Muscle of leg (tissue), 11 donors: ENCODE data around the gene RPL21. TPM values are rescaled to one million over a fixed set of nuclear protein-coding genes. Genes with fewer than 3 reads are reported as not detected.
"Not testable (repeated sequence)": the region's sequence is repeated elsewhere in the genome, so short reads cannot be mapped to it uniquely, and the experiment has no call there.

Experiments
- DNase-seq: peaks from one replicate; pipeline ENCODE4 v3.0.0; 2013
- H3K27ac ChIP-seq: one replicate; pipeline ENCODE4 v1.5.1; 2013; ENCODE audit warnings: mild to moderate bottlenecking, low read length, control low read depth
- H3K27me3 ChIP-seq: one replicate; pipeline ENCODE4 v1.6.1; 2013; ENCODE audit warnings: low read length; ENCODE audit not compliant: control insufficient read depth, insufficient read depth
- H3K36me3 ChIP-seq: one replicate; pipeline ENCODE4 v1.6.1; 2013; ENCODE audit warnings: low read length; ENCODE audit not compliant: control insufficient read depth, insufficient read depth
- H3K4me1 ChIP-seq: one replicate; pipeline ENCODE4 v1.6.1; 2013; ENCODE audit warnings: low read length; ENCODE audit not compliant: control insufficient read depth, insufficient read depth
- H3K4me3 ChIP-seq: one replicate; pipeline ENCODE4 v1.5.1; 2013; ENCODE audit warnings: low read length, control low read depth
- H3K9me3 ChIP-seq: replicated peaks from 2 replicates; pipeline ENCODE4 v1.6.1; 2013; ENCODE audit warnings: low read depth, low read length; ENCODE audit not compliant: control insufficient read depth
- WGBS: methylation state at CpG from one replicate; pipeline ENCODE4 v1.1.5; 2013; ENCODE audit warnings: missing lambda C conversion rate; ENCODE audit not compliant: insufficient coverage; 5-methylcytosine and 5-hydroxymethylcytosine counted together
- polyA plus RNA-seq, 8 donors: library from polyadenylated mRNA; unstranded; fragments of 120-200 nt; gene quantifications; one replicate each; pipeline versions ENCODE4 v1.2.1 to v1.2.3, GENCODE V29; 2013; ENCODE audit warnings: inconsistent platforms in 1 of 8, low replicate concordance in 1 of 8; ENCODE audit not compliant: insufficient read length in 8 of 8, insufficient read depth in 1 of 8
- total RNA-seq: library from RNA; stranded (reverse); fragments of 120-200 nt; gene quantifications from one replicate; pipeline ENCODE4 v1.2.4, GENCODE V29; 2013

Gene RPL21
- total and polyA plus RNA-seq, 9 donors: 1,140 to 4,206 (median 1,249) TPM

DNA sequence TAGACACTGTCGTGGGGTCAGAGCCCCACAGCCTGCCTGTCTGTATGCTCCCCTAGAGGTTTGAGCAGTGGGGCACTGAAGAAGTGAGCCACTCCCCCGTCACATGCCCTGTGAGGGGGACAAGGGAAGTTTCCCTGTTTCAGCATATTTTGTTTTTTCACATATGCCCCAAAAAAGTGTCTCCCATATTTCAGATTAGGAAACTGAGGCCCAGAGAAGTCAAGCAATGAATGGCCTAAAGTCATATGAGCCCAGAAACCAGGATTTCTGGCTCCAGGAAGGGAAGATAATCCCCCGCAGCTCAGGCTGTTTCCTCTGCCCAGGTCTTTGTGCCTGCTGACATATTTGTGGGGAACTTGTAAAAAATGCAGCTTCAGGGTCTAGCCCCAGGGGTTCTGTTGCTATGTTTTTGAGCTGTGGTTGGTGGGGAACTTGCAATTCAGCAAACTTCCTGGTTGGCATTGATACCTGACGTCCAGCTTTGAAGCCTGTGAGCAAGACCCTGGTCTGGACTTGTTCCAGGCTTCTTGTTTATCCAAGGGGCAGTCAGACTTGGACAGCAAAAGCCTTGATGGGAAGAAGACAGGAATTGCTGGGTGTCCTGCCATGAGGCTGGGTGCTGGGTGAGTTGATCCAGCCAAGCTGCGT, 28.8 kb downstream of the RPL21 start:
- Histone ChIP-seq H3K4me3 (no peak overlapping the region), H3K27ac (no peak overlapping the region), H3K4me1 (no peaks in the 10 kb centered on the region), H3K36me3 (no peaks in the 10 kb centered on the region), H3K9me3 (no peaks in the 10 kb centered on the region), H3K27me3 (peaks cover 6% of the 10 kb centered on the region)
- DNase-seq: no peak
- WGBS: 18% methylated on average over 1 of the region's 5 CpGs

DNA sequence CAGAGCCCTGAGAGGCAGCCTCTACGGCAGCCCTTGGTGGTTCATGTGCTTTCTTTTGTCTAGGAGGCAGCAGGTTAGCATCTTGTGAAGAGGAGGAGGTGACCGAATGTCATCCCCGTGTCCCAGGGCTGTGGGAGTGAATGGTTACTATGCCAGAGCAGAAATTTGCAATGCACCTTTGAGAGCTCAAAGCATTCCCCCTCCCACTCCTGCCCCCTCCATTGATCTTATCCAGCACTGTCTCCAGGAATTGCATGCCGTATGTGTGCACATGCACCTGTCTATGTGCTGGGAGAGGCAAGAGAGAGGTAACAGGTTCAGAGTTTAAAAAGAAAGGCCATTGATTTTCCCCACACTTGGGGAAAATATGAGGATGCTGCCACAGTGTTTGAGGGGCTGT, 29.5 kb downstream of the RPL21 start:
- peaks cover 6% of the 10 kb centered on the region for H3K27me3 ChIP-seq
- no peak overlapping the region for H3K4me3 ChIP-seq
- no peaks in the 10 kb centered on the region for H3K36me3 ChIP-seq
- no peak overlapping the region for H3K27ac ChIP-seq
- WGBS: no CpG with 5 or more reads among the region's 4 CpGs
- H3K4me1 ChIP-seq: no peaks in the 10 kb centered on the region
- no peaks in the 10 kb centered on the region for H3K9me3 ChIP-seq
- no peak for DNase-seq

DNA sequence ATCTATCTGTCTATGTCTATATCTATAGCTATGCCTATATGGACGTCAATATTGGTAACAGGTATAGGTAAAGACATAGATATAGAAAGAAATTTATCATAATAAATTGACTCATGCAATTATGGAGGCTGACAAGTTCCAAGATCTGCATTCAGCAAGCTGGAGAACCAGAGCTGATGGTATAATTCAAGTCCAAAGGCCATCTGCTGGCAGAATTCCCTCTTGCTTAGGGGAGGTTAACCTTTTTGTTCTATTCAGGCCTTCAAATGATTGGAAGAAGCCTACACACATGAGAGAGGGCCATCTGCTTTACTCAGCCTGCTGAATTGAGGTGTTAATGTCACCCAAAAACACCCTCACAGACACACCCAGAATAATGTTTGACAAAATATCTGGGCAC, 30.1 kb downstream of the RPL21 start:
- DNase-seq: no peak
- H3K4me3 ChIP-seq: no peak overlapping the region
- no peak overlapping the region for H3K27ac ChIP-seq
- H3K4me1 ChIP-seq: no peaks in the 10 kb centered on the region
- no CpG with 5 or more reads among the region's 1 CpG for WGBS
- H3K36me3 ChIP-seq: no peaks in the 10 kb centered on the region
- peaks cover 6% of the 10 kb centered on the region for H3K27me3 ChIP-seq
- no peaks in the 10 kb centered on the region for H3K9me3 ChIP-seq

DNA sequence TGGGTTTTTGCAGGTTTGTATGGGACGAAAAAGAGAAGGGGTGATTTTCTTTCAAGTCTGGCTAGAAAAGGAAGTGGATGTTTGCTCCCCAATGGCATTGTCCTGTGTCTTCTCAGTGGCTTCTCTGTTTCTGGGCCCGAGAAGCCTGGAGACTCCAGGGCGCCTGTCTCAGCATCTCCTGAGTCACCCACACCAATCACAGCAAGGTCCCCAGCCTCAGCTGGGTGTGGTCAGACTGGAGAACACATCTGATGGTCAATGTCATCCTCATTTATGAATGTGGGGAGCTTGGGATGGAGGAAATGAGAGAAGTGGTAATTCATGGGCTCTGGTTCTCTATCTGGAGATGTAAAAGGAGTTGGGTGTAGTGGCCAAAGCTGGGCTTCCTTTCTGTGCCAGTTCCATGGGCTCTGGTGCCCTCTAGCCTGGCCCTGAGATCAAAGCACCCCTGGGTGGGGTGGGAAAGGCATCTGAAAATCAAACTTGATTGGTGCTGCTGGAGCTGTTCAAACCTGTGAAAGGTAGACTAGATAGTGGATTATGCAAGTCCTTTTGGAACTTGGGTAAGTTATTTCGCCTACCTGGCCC, 32.6 kb downstream of the RPL21 start:
- Histone ChIP-seq H3K36me3 (no peaks in the 10 kb centered on the region), H3K4me3 (no peak overlapping the region), H3K4me1 (no peaks in the 10 kb centered on the region), H3K9me3 (no peaks in the 10 kb centered on the region), H3K27ac (no peak overlapping the region), H3K27me3 (peaks cover 6% of the 10 kb centered on the region)
- 57% methylated on average over 1 of the region's 4 CpGs for WGBS
- no peak for DNase-seq

DNA sequence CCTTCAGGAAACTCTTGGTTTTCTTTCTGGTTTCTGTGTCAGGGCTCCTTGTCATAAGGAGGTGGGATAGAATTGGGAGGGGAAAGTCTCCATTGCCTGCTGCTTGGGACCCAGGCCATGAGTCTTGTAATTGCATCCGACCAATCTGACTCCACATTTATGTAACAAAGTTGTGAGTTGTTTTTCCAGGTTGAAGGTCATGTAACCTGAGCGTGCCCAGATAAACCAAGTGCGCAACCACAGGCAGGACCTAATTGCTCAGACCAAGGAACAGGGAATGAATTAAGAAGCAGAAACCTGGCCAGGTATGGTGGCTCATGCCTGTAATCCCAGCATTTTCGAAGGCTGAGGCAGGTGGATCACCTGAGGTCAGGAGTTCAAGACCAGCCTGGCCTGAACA, 37.0 kb downstream of the RPL21 start:
- DNase-seq: no peak
- H3K4me3 ChIP-seq: no peak overlapping the region
- H3K27me3 ChIP-seq: no peaks in the 10 kb centered on the region
- no peaks in the 10 kb centered on the region for H3K36me3 ChIP-seq
- H3K9me3 ChIP-seq: no peaks in the 10 kb centered on the region
- H3K4me1 ChIP-seq: no peaks in the 10 kb centered on the region
- no peak overlapping the region for H3K27ac ChIP-seq
- 88% methylated on average over 2 of the region's 4 CpGs for WGBS

DNA sequence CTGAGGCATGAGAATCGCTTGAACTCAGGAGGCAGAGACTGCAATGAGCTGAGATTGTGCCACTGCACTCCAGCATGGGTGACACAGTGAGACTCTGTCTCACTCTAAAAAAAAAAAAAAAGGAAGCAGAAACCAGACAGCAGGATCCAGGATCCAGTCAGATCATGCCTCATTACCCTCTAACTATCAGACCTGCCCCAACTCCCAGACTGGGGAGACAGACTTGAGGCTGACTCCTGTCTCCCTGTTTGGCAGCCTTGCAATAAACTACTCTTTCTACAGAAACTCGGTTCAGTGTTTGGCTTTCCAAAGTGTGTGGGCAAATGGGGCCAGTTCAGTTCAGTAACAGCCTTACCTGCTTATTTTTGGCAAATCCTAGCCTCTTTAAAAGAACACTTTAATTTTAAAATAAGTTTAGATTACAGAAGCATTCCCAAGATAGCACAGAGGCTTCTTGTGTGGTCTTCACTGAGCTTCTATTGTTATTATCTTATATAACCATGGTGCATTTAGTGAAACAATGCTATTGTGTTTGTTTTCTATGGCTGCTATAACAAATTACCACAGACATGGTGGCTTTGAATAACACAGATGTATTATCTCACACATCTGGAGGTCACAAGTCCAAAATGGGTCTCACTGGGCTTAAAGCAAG, 37.8 kb downstream of the RPL21 start:
- Histone ChIP-seq H3K4me3 (no peak overlapping the region), H3K9me3 (no peaks in the 10 kb centered on the region), H3K36me3 (no peaks in the 10 kb centered on the region), H3K4me1 (no peaks in the 10 kb centered on the region), H3K27ac (no peak overlapping the region), H3K27me3 (no peaks in the 10 kb centered on the region)
- DNase-seq: no peak
- WGBS: 75% methylated on average over 1 of the region's 2 CpGs

DNA sequence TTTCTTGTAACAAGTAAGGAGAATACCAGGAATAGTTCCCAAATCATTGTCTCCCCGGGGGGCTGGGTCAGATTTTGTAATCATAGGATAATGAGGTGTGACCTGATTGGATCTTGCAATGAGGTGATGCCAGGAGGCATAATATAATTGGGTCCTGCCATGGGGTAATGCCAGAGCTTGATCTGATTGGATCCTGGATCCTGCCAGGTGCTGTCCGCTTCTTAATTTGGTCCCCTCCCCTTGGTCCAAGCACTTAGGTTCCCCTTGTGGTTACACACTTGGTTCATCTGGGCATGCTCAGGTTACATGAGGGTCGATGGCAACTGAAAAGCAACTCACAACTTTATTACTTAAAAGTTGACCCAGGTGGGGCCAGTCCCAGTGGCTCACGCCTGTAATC, 39.4 kb downstream of the RPL21 start:
- Histone ChIP-seq H3K4me1 (no peaks in the 10 kb centered on the region), H3K27ac (no peak overlapping the region), H3K4me3 (no peak overlapping the region), H3K9me3 (no peaks in the 10 kb centered on the region), H3K27me3 (peaks cover 5% of the 10 kb centered on the region), H3K36me3 (no peaks in the 10 kb centered on the region)
- DNase-seq: no peak
- WGBS: 70% methylated on average over 2 of the region's 4 CpGs

DNA sequence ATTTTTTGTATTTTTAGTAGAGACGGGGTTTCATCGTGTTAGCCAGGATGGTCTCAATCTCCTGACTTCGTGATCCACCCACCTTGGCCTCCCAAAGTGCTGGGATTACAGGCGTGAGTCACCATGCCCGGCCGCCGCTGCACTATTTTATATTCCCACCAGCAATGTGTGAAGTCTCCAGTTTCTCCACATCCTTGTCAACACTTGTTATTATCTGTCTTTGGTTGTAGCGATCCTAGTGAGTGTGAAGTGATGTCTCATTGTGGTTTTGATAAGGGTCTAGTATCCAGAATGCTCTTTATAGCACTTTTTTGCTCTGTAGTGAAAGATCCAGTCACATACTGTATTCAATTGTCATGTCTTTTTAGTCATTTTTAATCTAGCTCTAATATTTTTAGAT, 40.6 kb downstream of the RPL21 start:
- H3K27ac ChIP-seq, H3K4me3 ChIP-seq, H3K27me3 ChIP-seq, H3K9me3 ChIP-seq, H3K4me1 ChIP-seq, H3K36me3 ChIP-seq, DNase-seq: not testable (repeated sequence)
- WGBS: 70% methylated on average over 2 of the region's 8 CpGs

DNA sequence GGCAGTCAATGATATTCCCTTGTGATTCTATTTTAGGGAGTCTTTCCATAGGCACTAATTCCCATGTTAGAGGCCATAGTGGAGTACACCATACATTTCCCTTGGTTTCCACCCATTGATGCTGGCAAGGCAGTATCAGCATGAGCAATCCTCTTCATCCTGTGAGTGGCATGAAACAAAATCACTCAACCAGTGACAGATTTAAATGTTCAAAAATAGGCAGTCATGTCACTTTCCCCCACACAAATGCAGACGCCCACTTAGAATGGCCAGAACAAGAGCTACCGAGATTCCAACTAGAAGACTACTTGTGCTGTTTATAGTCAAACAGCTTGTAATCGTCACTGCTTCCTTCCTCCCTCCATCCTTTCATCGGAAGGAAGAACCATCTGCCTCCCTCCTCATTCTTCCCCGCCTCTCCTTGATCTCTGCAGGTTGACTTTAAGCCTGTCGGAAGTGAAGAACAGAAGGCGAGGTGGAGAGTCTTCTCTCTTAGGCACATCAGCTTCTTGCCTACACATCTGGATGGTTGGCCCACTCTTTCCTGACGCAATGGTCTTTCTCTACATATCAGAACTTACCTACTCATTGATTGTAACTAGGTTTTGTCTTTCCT, 41.8 kb downstream of the RPL21 start:
- no peak for DNase-seq
- H3K4me1 ChIP-seq: no peaks in the 10 kb centered on the region
- no peak overlapping the region for H3K4me3 ChIP-seq
- WGBS: 62% methylated on average over 5 of the region's 8 CpGs
- no peaks in the 10 kb centered on the region for H3K36me3 ChIP-seq
- no peaks in the 10 kb centered on the region for H3K9me3 ChIP-seq
- no peak overlapping the region for H3K27ac ChIP-seq
- H3K27me3 ChIP-seq: peaks cover 5% of the 10 kb centered on the region

DNA sequence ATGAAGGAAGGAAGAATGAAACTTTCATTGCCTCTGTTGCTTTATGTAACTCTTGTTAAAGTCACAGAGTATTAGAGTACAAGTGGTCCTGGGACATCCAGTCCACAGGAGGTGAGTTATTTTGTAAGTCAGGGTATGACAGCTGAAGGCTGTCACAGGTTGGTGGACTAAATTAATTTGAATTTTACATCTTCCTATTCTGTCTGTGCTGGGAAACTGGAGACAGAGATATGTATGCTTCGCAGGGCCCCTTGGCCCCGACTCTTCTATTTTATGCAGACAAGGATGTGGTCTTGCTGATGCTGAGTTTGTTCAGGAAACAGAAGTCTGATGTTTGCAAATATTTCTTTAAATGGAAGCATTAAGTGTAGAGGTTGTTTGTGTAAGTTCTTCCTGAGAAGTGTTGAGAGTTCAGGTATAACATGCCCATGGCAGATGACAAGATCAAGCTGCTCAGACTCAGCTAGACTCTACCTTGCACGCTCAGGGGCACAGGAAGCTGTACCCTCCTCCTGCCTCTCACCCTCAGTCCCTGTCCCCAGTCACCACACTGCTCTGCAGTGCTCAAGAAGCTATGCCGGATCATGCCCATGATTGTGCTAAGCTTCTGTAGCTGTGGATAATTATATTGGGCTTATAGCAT, 42.6 kb downstream of the RPL21 start:
- no peak overlapping the region for H3K4me3 ChIP-seq
- no peaks in the 10 kb centered on the region for H3K36me3 ChIP-seq
- peak; percentile 19 for DNase-seq
- peaks cover 8% of the 10 kb centered on the region for H3K27me3 ChIP-seq
- no peak overlapping the region for H3K27ac ChIP-seq
- 88% methylated on average over 1 of the region's 4 CpGs for WGBS
- no peaks in the 10 kb centered on the region for H3K9me3 ChIP-seq
- no peaks in the 10 kb centered on the region for H3K4me1 ChIP-seq
